ENCODE data around the gene VCP. TPM values are rescaled to one million over a fixed set of nuclear protein-coding genes. Genes with fewer than 3 reads are reported as not detected.
"Not testable (repeated sequence)": the region's sequence is repeated elsewhere in the genome, so short reads cannot be mapped to it uniquely, and the experiment has no call there.

VCP gene
- total RNA-seq, 2 experiments from 2014 or later = 189 to 238 TPM

GRCh38 chr9:35026671-35027070, 45.8 kb downstream of the VCP start:
- no peak for DNase-seq
- no peaks in the 10 kb centered on the region for H3K27me3 Mint-ChIP-seq
- POLR2A ChIA-PET = no interaction called here
- H3K4me1 Mint-ChIP-seq = peaks cover 21% of the 10 kb centered on the region
- CTCF ChIA-PET = interaction anchor here (0.8 to 1.7 kb wide), 3 partner anchors 16 to 42 kb away, joined by 3 to 5 read pairs (median 4); no protein-coding TSS in a partner anchor
- no peak overlapping the region for H3K27ac Mint-ChIP-seq
- no peaks in the 10 kb centered on the region for H3K9me3 Mint-ChIP-seq
- H3K4me3 Mint-ChIP-seq = no peak overlapping the region
- H3K36me3 Mint-ChIP-seq (ENCODE audit: low read depth) = no peaks in the 10 kb centered on the region

- H3K27me3 Mint-ChIP-seq; H3K9me3 Mint-ChIP-seq; H3K4me3 Mint-ChIP-seq; DNase-seq; POLR2A ChIA-PET; H3K36me3 Mint-ChIP-seq (ENCODE audit: low read depth); H3K27ac Mint-ChIP-seq; CTCF ChIA-PET: not testable (repeated sequence)
- peaks cover 20% of the 10 kb centered on the region for H3K4me1 Mint-ChIP-seq
These were observed 49.0 kb downstream of the VCP start for GRCh38 chr9:35023443-35023842.

GRCh38 chr9:35014517-35014916, 57.9 kb downstream of the VCP start:
- no peak for DNase-seq
- Mint-ChIP-seq H3K27ac (no peak overlapping the region), H3K4me1 (peaks cover 5% of the 10 kb centered on the region), H3K36me3 (ENCODE audit: low read depth) (peaks cover 12% of the 10 kb centered on the region), H3K9me3 (peaks cover 16% of the 10 kb centered on the region), H3K27me3 (no peaks in the 10 kb centered on the region), H3K4me3 (no peak overlapping the region)
- ChIA-PET CTCF (no interaction called here), POLR2A (no interaction called here)

- no peak overlapping the region for H3K27ac Mint-ChIP-seq
- H3K4me3 Mint-ChIP-seq = no peak overlapping the region
- no peaks in the 10 kb centered on the region for H3K27me3 Mint-ChIP-seq
- peaks cover 5% of the 10 kb centered on the region for H3K4me1 Mint-ChIP-seq
- CTCF ChIA-PET = no interaction called here
- H3K36me3 Mint-ChIP-seq (ENCODE audit: low read depth) = peaks cover 19% of the 10 kb centered on the region
- POLR2A ChIA-PET = no interaction called here
- H3K9me3 Mint-ChIP-seq = peaks cover 23% of the 10 kb centered on the region
- no peak for DNase-seq
These were observed 62.0 kb downstream of the VCP start for GRCh38 chr9:35010351-35010958.

Other genes starting within 250 kb of the VCP start
- not detected for gene PHF24, start 114.3 kb downstream of the VCP start, total RNA-seq
- 1 to 10 TPM; 3.5 to 4.6 TPM for gene DNAJB5, start 82.9 kb downstream of the VCP start, total RNA-seq
- gene FANCG, start 7.3 kb upstream of the VCP start, total RNA-seq = 100 to 1,000 TPM; 117 to 123 TPM
- 10 to 100 TPM; 22.0 to 29.0 TPM for gene PIGO, start 24.0 kb upstream of the VCP start, total RNA-seq
- gene STOML2, start 30.5 kb upstream of the VCP start, total RNA-seq = 100 to 1,000 TPM; 104 to 108 TPM
- 10 to 100 TPM; 15.6 to 17.6 TPM for gene ATOSB, start 43.2 kb upstream of the VCP start, total RNA-seq
- under 1 TPM; 0.12 to 0.25 TPM for gene UNC13B, start 89.4 kb upstream of the VCP start, total RNA-seq

Measured in activated CD4-positive, alpha-beta T cell treated with anti-CD3 and anti-CD28 coated beads, Interleukin-2, amount 10 ng/mL, durations not matched to agents 7 days and 5 days (primary cell).